ENCODE results near the gene ZNG1F.
"Not testable (repeated sequence)": the region's sequence is repeated elsewhere in the genome, so short reads cannot be mapped to it uniquely, and the experiment has no call there.

Gene ZNG1F

DNA sequence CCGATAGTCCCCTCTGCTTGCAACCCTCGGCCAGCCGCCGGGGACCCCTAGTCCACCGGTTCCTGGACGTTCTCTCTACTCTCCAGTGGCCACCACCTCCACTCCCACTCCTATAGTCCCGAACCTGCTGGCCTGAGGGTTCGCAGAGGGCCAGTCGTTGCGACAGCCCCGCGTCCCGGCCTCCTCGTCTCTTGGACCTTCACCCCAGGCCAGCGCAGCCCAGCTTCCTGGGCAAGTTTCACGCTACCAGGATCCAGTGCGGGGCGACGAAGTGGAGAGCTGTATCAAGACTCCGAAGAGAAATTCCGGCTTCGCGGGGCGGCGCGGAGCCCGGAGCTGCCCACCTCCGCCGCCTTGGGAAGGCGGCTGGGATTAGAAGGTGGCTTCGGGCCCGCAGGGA is 65.7 kb downstream of the ZNG1F start:
- not testable (repeated sequence) for DNase-seq (ENCODE audit: low read depth, low spot score)

- DNase-seq (ENCODE audit: low read depth, low spot score): not testable (repeated sequence)
Observed at GRCh38 chr9:41120696-41121095, 68.4 kb downstream of the ZNG1F start.

GRCh38 chr9:41119719-41120118 is 69.4 kb downstream of the ZNG1F start:
- DNase-seq (ENCODE audit: low read depth, low spot score): not testable (repeated sequence)

DNA sequence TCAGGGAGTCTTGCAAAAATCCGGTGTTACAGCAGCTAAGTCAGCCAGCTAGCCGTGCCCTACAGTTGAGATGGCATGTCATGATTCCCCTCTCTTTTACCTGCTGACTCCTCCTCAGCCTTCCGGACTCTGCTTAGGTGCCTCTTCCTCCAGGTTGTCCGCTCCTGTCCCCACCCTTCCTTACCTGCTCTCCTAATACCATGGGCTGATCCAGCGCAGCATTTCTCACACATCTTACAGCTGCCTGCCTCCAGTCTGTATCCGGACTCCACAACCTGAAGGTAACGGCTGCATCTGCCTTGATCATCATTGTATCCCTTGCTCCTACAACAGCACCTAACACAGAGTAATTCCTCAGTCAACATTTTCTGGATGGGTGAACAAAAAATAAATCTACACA is 69.8 kb downstream of the ZNG1F start:
- DNase-seq (ENCODE audit: low read depth, low spot score): not testable (repeated sequence)

DNA sequence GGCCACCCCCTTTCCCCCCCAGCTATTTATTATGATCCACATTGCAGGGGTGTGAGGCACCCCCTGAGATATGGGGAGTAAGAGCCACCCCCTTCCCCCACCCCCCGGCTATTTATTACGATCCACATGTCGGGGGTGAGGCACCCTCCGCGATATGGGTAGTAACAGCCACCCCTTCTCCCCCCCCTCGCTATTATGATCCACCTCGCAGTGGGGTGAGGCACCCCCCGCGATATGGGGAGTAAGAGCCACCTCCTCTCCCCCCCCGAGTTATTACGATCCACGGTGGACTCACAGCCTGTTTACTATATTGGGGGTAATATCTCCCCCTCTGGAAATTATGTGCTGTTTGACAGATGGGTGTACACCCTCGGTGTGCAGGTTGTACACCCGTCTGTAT is 75.8 kb downstream of the ZNG1F start:
- DNase-seq (ENCODE audit: low read depth, low spot score): not testable (repeated sequence)

- DNase-seq (ENCODE audit: low read depth, low spot score): not testable (repeated sequence)
Observed at GRCh38 chr9:41111414-41111813, 77.7 kb downstream of the ZNG1F start.

DNA sequence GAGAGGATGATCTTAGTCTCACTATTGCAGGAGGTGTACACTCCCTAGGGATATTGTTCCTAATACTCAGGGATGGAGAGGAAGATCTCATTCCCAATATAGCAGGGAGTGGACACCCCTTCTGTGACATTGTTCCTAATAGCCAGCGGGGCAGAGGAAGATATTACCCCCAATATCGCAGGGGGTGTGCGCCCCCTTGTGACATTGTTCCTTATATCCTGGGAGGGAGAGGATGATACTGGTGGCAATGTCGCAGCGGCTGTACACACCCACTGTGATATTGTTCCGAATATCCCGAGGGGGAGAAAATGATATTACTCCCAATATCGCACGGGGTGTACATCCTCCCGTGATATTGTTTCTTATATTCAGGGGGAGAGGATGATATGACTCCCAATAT is 78.2 kb downstream of the ZNG1F start:
- DNase-seq (ENCODE audit: low read depth, low spot score): not testable (repeated sequence)

DNA sequence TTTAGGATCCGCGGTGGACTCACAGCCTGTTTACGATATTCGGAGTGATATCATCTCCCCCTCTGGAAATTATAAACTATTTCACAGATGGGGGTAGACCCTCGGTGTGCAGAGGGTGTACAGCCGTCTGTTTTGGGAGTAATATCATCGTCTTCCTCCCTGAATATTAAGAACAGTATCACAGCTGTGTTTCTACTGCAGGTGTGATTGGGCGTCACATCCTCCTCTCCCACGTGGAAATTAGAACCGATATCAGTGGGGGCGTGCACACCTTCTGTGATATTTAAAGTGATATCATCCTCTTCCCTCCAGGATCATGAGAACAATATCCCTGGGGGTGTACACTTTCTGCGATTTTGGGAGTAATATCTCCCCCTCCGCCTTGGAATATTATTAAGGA is 79.9 kb downstream of the ZNG1F start:
- DNase-seq (ENCODE audit: low read depth, low spot score): not testable (repeated sequence)

GRCh38 chr9:41108816-41109215 is 80.3 kb downstream of the ZNG1F start:
- not testable (repeated sequence) for DNase-seq (ENCODE audit: low read depth, low spot score)

DNA sequence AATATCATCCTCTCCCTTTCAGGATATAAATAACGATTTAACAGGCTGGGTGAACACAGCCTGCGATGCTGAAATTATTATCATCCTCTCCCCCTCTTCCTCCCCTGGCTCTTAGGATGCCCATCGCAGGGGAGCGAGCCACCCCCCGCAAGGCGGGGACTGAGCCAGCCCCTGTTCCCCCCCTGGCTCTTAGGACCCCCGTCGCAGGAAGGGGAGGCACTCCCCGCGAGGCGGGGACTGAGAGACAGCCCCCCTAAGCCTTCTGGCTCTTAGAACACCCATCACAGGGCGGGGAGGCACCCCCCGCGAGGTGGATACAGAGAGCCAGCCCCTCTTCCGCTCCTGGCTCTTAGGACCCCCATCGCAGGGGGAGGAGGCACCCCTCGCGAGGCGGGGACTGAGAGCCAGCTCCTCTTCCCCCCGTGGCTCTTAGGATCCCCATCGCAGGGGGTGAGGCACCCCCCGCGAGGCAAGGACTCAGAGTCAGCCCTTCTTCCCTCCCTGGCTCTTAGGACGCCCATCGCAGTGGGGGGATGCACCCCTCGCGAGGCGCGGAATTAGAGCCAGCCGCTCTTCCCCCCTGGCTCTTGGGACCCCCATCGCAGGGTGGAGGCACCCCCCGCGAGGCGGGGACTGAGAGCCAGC is 82.5 kb downstream of the ZNG1F start:
- not testable (repeated sequence) for DNase-seq (ENCODE audit: low read depth, low spot score)

DNA sequence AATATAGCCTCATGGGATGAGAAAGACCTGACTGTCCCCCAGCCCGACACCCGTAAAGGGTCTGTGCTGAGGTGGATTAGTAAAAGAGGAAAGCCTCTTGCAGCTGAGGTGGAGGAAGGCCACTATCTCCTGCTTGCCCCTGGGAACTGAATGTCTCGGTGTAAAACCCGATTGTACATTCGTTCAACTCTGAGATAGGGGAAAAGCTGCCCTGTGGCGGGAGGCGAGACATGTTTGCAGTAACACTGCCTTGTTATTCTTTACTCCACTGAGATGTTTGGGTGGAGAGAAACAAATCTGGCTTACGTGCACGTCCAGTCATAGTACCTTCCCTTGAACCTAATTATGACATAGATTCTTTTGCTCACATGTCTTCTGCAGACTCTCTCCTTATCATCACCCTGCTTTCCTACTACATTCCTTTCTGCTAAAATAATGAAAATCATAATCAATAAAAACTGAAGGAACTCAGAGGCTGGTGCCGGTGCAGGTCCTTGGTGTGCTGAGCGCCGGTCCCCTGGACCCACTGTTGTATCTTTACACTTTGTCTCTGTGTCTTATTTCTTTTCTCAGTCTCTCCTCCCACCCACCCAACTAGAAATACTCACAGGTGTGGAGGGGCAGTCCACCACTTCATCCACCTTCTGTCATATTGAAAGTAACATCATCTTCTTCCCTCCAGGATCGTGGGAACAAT is 83.4 kb downstream of the ZNG1F start:
- DNase-seq (ENCODE audit: low read depth, low spot score): not testable (repeated sequence)

DNA sequence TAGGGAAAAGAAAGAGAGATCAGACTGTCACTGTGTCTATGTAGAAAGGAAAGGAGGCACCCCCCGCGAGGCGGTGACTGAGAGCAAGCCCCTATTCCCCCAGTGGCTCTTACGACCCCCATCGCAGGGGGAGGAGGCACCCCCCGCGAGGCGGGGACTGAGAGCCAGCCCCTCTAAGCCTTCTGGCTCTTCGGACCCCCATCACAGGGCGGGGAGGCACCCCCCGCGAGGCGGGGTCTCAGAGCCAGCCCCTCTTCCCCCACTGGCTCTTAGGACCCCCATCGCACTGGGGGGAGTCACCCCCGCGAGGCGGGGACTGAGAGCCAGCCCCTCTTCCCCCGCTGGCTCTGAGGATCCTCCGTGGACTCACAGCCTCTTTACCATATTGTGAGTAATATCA is 84.6 kb downstream of the ZNG1F start:
- DNase-seq (ENCODE audit: low read depth, low spot score): not testable (repeated sequence)

GRCh38 chr9:41100508-41100907 is 88.6 kb downstream of the ZNG1F start:
- DNase-seq (ENCODE audit: low read depth, low spot score): not testable (repeated sequence)

DNA sequence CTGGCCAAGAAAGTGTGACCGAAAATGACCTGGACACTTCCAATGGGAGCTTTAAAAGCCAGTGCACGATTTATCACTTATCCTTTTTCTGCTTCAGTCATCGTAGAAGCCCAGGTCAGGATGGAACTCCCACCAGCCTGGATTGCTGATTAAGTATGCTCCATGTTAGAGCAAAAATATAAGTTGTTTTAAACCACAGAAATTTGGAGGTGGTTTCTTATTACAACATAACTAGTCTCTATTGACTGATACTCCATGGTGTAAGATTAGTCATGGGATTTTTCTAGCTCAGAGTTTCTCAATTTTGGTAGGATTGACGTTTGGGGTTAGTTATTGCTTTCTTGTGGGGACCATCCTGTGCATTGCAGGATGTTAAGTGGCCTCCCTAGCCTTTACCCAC is 90.4 kb downstream of the ZNG1F start:
- DNase-seq (ENCODE audit: low read depth, low spot score): not testable (repeated sequence)

- DNase-seq (ENCODE audit: low read depth, low spot score): not testable (repeated sequence)
Observed at GRCh38 chr9:41095060-41095459, 94.1 kb downstream of the ZNG1F start.

DNA sequence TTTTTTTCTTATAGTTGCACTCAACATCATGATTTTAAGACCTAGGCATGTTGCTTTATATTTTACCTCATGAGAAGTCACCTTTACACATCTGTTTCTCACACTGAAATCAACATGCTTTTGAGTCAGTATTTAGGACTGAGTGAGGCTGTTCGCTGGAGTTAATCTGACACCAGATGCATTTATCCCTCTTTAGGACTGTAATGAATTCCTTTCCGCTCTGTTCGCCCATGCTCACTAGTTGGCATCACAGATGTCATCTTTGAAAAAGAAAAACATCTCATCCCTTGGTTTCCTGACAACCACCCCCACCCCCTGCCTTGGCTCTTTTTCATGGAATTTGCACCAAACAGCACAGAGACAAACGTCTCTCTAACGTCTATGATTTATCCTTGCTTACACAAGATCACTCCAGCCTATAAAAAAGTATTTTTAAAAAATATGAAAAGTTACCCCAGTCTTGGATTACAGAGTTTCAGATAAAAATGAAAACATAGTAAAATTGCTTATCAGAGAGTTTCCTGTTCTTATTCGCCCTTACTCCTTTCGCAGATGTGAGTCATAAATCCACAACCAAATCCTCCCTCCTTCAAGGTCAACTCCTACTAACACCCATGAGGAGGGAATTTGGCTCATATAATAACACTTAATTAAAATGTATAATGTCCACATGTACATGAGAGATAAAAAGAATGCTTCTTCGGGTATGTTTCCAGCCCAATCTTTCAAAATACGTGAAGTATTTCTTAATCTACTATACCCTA is 94.9 kb downstream of the ZNG1F start:
- DNase-seq (ENCODE audit: low read depth, low spot score): not testable (repeated sequence)

DNA sequence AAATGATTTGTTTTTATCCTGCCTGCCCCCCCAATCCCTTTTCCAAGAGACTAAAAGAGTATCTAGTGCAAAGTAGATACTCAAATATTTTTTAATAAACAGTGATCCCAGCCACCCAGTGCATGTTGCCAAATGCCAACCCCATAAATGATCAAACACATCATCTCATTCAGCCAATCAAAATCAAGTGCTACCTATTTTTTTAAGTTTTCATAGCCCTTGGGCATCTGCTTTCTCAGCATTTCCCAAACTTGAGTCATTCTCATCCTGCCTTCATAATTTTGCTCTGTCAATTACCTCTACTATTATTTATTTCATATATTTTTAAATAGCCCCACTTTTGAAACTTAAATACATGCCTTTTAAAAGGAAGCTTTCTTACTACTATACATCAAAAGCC is 98.2 kb downstream of the ZNG1F start:
- not testable (repeated sequence) for DNase-seq (ENCODE audit: low read depth, low spot score)

DNA sequence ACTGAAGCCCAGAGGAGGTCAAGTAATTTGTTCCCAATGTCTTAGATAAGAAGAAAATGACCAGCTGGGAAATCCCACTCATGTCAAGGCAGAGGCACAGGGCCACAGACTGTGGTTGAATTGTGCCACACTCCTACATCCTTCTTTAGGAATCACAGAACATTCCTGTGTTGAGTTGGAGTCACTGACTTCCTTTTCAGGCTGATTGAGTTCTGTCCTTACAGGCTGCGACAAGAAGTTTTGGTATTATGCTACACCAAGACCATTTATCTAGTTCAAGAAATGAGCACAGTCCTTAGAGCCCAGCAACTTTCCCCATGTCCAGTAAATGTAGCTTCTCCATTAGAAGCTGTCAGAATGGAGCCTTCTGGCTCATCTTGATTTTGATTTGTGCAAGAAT is 98.7 kb downstream of the ZNG1F start:
- not testable (repeated sequence) for DNase-seq (ENCODE audit: low read depth, low spot score)

DNA sequence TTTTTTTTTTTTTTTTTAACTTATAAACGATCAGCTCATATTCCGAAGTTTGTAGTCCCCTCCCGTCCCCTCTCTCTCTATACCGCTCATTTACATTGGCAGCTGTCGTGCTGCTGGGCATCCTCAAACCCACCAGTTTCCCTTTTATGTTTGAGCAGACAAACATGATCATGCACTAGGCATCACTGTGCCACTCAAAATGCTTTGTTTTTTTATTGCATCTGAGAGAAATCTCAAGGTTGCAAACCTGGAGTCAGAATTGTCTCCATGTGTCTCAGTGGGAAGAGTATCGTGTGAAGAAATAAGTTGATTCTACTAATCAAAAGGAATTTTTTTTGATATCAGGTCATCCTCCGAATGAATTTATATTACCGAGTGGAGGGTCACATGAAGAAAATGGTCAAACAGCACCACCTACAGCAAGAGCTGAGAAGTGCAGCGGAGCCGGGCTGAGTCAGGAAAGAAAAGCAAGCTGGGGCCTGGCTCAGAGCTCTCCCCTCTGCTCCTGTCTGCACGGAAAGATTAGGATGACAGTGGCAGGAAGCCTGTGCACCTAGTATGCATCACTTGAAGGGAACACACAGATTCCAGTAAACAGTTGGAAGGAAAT is 100.6 kb downstream of the ZNG1F start:
- not testable (repeated sequence) for DNase-seq (ENCODE audit: low read depth, low spot score)

- not testable (repeated sequence) for DNase-seq (ENCODE audit: low read depth, low spot score)
Observed at GRCh38 chr9:41087929-41088328, 101.2 kb downstream of the ZNG1F start.

GRCh38 chr9:41087157-41087780 is 101.8 kb downstream of the ZNG1F start:
- DNase-seq (ENCODE audit: low read depth, low spot score): not testable (repeated sequence)
